Measurements from ENCODE around the gene FOLR1.

FOLR1 gene

DNA sequence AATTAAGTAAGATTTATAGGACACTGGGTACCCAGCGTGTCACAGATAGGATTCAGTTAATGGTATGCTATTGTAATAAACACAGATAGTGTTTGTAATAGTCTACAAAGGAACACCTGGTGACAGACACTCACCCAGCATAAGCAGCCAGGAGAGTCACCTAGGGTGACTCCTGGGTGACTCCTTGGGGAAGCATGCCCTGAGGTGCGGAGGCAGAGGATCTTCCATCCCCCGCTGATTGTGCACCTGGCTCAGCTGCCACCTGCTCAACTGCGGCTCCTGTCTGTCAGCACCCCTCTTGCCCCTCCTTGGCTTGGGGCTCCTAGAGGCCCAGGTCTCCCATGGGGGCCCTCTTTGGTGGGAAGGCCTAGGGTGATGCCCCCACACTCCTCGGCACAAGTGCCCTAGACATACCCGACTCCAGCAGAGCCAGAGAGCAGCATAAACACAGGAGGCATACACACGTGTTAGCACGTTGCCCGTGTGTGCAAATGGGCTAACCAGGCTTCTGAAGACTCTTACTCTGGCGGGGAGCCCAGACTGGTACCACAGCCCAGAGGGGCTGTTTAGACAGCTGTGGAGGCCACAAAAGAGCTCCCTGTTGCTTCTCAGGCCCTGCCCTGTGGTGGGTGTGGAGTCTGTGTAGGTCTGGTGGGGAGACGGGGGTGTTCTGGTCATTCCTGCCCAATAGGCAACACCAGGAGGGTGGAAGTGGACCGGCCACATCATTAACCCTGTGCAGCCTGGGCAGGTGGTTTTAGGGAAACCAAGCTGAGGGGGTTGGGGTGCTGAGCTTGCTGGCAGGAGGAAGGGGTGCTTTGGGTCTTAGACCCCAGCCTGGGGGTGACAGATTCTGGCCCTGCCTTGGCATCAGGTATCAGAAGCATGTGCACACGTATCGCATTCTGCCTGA lies 35.6 kb downstream of the FOLR1 start:
- no peaks in the 10 kb centered on the region; the same call in 1 of the 2 replicates for H3K27me3 ChIP-seq (ENCODE audit: insufficient read depth, low read length)
- no peak overlapping the region for H3K9ac ChIP-seq (ENCODE audit: low read depth, low read length)
- no peak overlapping the region for H3K27ac ChIP-seq (ENCODE audit: low read length)
- H3K36me3 ChIP-seq (ENCODE audit: insufficient read depth, low read depth, low read length) = peaks cover 61% of the 10 kb centered on the region
- H3K4me3 ChIP-seq (ENCODE audit: low read length) = no peak overlapping the region
- H3K4me1 ChIP-seq (ENCODE audit: insufficient read depth, low read length) = peaks cover 9% of the 10 kb centered on the region
- H3K9me3 ChIP-seq (ENCODE audit: insufficient read depth, low read depth, low read length) = no peaks in the 10 kb centered on the region

- Histone ChIP-seq H3K27me3 (ENCODE audit: insufficient read depth, low read length) (no peaks in the 10 kb centered on the region; the same call in 1 of the 2 replicates), H3K36me3 (ENCODE audit: insufficient read depth, low read depth, low read length) (peaks cover 69% of the 10 kb centered on the region), H3K9me3 (ENCODE audit: insufficient read depth, low read depth, low read length) (no peaks in the 10 kb centered on the region), H3K27ac (ENCODE audit: low read length) (no peak overlapping the region), H3K4me3 (ENCODE audit: low read length) (no peak overlapping the region), H3K4me1 (ENCODE audit: insufficient read depth, low read length) (peaks cover 5% of the 10 kb centered on the region; the same call in 1 of the 2 replicates), H3K9ac (ENCODE audit: low read depth, low read length) (no peak overlapping the region)
Measured at GRCh38 chr11:72228229-72228843, 36.4 kb downstream of the FOLR1 start.

- Histone ChIP-seq H3K9me3 (ENCODE audit: insufficient read depth, low read depth, low read length) (no peaks in the 10 kb centered on the region), H3K36me3 (ENCODE audit: insufficient read depth, low read depth, low read length) (peaks cover 74% of the 10 kb centered on the region), H3K9ac (ENCODE audit: low read depth, low read length) (no peak overlapping the region), H3K27ac (ENCODE audit: low read length) (no peak overlapping the region), H3K4me3 (ENCODE audit: low read length) (no peak overlapping the region), H3K4me1 (ENCODE audit: insufficient read depth, low read length) (peaks cover 5% of the 10 kb centered on the region; the same call in 1 of the 2 replicates), H3K27me3 (ENCODE audit: insufficient read depth, low read length) (no peaks in the 10 kb centered on the region; the same call in 1 of the 2 replicates)
Measured at GRCh38 chr11:72228844-72229231, 36.9 kb downstream of the FOLR1 start.

DNA sequence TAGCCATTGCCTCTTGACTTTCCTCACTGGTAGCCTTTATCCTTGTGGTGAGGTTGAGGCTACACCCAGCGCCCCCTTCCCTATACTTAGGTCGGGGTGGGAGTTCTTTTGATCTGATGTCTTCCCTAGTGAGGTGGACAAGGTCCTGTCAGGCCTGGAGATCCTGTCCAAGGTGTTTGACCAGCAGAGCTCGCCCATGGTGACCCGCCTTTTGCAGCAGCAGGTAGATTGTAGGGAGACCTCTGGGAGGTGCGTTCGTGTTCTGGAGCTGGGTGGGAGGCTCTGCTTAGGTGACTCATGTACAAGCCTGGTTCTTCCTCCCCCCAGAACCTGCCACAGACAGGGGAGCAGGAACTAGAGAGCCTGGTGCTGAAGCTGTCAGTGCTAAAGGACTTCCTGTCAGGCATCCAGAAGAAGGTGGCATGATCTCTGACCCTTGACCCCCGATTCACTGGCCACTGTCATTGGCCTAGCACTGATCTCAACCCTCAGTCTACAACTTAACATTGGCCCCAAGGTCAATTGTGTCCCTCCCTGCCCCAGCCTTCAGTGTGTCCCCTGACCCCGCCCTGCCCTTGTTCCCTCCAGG lies 37.5 kb downstream of the FOLR1 start:
- Histone ChIP-seq H3K36me3 (ENCODE audit: insufficient read depth, low read depth, low read length) (peaks cover 80% of the 10 kb centered on the region), H3K4me1 (ENCODE audit: insufficient read depth, low read length) (peaks cover 5% of the 10 kb centered on the region; the same call in 1 of the 2 replicates), H3K9ac (ENCODE audit: low read depth, low read length) (no peak overlapping the region)

DNA sequence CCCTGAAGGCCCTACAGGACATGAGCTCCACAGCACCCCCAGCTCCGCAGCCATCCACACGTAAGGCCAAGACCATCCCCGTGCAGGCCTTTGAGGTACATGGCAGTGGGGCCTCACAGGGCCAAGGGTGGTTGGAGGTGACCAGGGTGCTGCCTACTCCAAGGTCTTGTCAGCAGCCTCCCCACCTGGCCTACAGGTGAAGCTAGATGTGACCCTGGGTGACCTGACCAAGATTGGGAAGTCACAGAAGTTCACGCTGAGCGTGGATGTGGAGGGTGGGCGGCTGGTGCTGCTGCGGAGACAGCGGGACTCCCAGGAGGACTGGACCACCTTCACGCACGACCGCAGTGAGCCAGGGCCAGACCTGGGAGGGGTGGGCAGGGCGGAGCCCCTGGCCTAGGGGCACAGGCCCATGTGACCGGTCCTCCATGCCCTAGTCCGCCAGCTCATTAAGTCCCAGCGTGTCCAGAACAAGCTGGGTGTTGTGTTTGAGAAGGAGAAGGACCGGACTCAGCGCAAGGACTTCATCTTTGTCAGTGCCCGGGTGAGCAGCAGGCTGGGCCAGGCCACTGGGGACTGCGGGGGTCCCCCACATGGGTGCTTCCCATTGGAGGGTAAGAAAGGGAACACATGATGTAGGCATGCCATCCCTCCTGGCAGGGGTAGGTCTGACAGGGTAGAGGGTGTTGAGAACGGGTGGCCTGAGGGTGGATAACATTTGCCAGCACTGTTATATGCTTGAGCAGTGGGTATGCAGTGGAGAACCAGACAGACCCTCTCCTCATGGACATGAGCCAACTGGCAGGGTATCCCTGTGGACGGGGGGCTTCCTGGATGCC lies 38.2 kb downstream of the FOLR1 start:
- peaks cover 87% of the 10 kb centered on the region for H3K36me3 ChIP-seq (ENCODE audit: insufficient read depth, low read depth, low read length)
- no peaks in the 10 kb centered on the region for H3K9me3 ChIP-seq (ENCODE audit: insufficient read depth, low read depth, low read length)
- peaks cover 5% of the 10 kb centered on the region; the same call in 1 of the 2 replicates for H3K4me1 ChIP-seq (ENCODE audit: insufficient read depth, low read length)
- no peak overlapping the region for H3K4me3 ChIP-seq (ENCODE audit: low read length)
- H3K9ac ChIP-seq (ENCODE audit: low read depth, low read length) = no peak overlapping the region
- no peak overlapping the region for H3K27ac ChIP-seq (ENCODE audit: low read length)
- no peaks in the 10 kb centered on the region; the same call in 1 of the 2 replicates for H3K27me3 ChIP-seq (ENCODE audit: insufficient read depth, low read length)

More for the DNA sequence above, 37.5 kb downstream of the FOLR1 start:
- no peak overlapping the region for H3K4me3 ChIP-seq (ENCODE audit: low read length)
- H3K27me3 ChIP-seq (ENCODE audit: insufficient read depth, low read length) = no peaks in the 10 kb centered on the region; the same call in 1 of the 2 replicates
- H3K9me3 ChIP-seq (ENCODE audit: insufficient read depth, low read depth, low read length) = no peaks in the 10 kb centered on the region
- H3K27ac ChIP-seq (ENCODE audit: low read length) = no peak overlapping the region

- H3K9ac ChIP-seq (ENCODE audit: low read depth, low read length) = no peak overlapping the region
- no peak overlapping the region for H3K4me3 ChIP-seq (ENCODE audit: low read length)
- peaks cover 1% of the 10 kb centered on the region; the same call in 1 of the 2 replicates for H3K4me1 ChIP-seq (ENCODE audit: insufficient read depth, low read length)
- no peaks in the 10 kb centered on the region; the same call in 1 of the 2 replicates for H3K27me3 ChIP-seq (ENCODE audit: insufficient read depth, low read length)
- H3K36me3 ChIP-seq (ENCODE audit: insufficient read depth, low read depth, low read length) = peaks cover 93% of the 10 kb centered on the region
- no peaks in the 10 kb centered on the region for H3K9me3 ChIP-seq (ENCODE audit: insufficient read depth, low read depth, low read length)
- no peak overlapping the region for H3K27ac ChIP-seq (ENCODE audit: low read length)
Measured at GRCh38 chr11:72230764-72231365, 38.9 kb downstream of the FOLR1 start.

DNA sequence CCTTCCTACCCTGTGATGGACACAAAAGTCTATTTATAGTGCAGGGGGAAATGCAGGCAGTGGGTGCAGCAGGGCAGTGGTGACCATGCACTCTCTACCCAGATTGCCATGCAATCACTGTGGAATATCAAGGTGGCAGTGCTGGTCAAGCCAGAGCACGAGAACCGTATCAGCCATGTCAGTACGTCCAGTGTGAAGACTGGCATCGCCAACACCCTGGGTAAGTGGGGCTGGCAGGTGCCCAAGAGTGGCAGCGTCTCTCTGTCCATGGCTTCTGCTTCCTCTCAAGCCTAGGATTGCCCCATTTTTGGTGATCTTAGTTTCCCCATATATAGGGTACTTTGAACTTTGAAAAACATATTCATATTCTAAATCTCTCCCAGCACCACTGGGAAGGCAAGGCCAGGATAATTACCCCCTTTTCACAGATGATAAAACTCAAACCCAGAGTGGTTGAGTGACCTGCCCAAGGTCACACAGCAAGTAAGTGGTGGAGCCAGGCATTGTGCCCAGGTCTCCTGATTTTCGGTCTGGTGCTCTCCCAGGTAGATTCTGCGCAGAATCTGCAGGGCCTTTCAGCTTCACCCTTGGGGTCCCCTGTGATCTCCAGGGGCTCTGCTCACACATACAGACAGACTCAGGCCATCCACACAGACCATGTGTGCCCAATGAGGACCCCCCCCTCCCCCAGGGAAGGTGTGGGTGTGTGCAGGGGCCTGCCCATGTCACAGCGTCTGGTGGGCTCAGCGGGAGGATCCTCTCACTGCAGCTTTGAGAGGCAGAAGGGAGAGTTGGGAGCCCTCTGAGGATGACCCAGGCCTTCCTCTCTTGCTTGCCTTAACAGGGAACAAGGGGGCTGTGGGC lies 39.7 kb downstream of the FOLR1 start:
- H3K36me3 ChIP-seq (ENCODE audit: insufficient read depth, low read depth, low read length) = peaks cover 97% of the 10 kb centered on the region
- no peaks in the 10 kb centered on the region for H3K9me3 ChIP-seq (ENCODE audit: insufficient read depth, low read depth, low read length)
- H3K27ac ChIP-seq (ENCODE audit: low read length) = no peak overlapping the region
- no peak overlapping the region for H3K4me3 ChIP-seq (ENCODE audit: low read length)
- no peaks in the 10 kb centered on the region for H3K27me3 ChIP-seq (ENCODE audit: insufficient read depth, low read length)
- no peaks in the 10 kb centered on the region for H3K4me1 ChIP-seq (ENCODE audit: insufficient read depth, low read length)
- H3K9ac ChIP-seq (ENCODE audit: low read depth, low read length) = no peak overlapping the region

DNA sequence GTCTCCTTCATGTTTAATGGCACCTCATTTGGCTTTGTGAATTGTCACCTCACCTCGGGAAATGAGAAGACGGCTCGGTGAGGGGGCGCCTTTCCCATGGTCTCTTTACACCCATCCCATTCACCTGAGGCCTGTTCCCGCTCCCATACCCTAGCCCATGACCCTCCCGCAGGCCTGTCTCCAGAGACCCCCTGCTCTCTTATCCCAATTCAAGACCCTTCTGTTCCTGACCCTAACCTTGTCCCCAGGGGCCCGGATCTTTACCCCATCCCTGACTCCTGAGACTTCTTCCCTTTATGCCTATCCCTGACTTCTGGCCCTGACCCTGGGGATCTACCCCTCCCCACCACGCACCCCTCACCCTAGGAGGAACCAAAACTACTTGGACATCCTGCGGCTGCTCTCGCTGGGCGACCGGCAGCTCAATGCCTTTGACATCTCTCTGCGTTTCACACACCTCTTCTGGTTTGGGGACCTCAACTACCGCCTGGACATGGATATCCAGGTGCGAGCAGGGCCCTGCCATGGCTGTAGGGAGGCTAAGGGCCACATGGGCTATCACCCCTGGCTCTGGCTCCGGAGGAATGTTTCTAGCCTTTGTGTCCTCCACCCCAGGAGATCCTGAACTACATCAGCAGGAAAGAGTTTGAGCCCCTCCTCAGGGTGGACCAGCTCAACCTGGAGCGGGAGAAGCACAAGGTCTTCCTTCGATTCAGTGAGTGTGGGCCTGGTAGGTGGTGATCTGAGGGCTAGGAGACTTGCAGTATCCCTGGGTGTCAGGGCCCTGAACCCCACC lies 40.5 kb downstream of the FOLR1 start:
- Histone ChIP-seq H3K4me3 (ENCODE audit: low read length) (no peak overlapping the region), H3K4me1 (ENCODE audit: insufficient read depth, low read length) (no peaks in the 10 kb centered on the region; the same call in 1 of the 2 replicates), H3K9me3 (ENCODE audit: insufficient read depth, low read depth, low read length) (no peaks in the 10 kb centered on the region), H3K27ac (ENCODE audit: low read length) (no peak overlapping the region), H3K9ac (ENCODE audit: low read depth, low read length) (no peak overlapping the region), H3K36me3 (ENCODE audit: insufficient read depth, low read depth, low read length) (peaks cover 97% of the 10 kb centered on the region), H3K27me3 (ENCODE audit: insufficient read depth, low read length) (no peaks in the 10 kb centered on the region)

GRCh38 chr11:72233056-72233772 lies 41.3 kb downstream of the FOLR1 start:
- Histone ChIP-seq H3K9me3 (ENCODE audit: insufficient read depth, low read depth, low read length) (no peaks in the 10 kb centered on the region), H3K4me1 (ENCODE audit: insufficient read depth, low read length) (peaks cover 5% of the 10 kb centered on the region; the same call in 1 of the 2 replicates), H3K27me3 (ENCODE audit: insufficient read depth, low read length) (peaks cover under 1% of the 10 kb centered on the region; the same call in 1 of the 2 replicates), H3K27ac (ENCODE audit: low read length) (no peak overlapping the region), H3K4me3 (ENCODE audit: low read length) (no peak overlapping the region), H3K36me3 (ENCODE audit: insufficient read depth, low read depth, low read length) (peaks cover 93% of the 10 kb centered on the region), H3K9ac (ENCODE audit: low read depth, low read length) (no peak overlapping the region)
